DOHH2 (cell line): ENCODE data around the gene TMTC2.

Experiments used
- EZH2phosphoT487 ChIP-seq: fragments of 200-600 bp; sonication (generic); IDR thresholded peaks from 2 replicates; pipeline ENCODE4 v1.6.1; 2017; ENCODE audit warnings: borderline replicate concordance, mild to moderate bottlenecking, antibody characterized with exemption, low read length, moderate library complexity, mixed read lengths
- TF ChIP-seq, protein P1 (sequence below): fragments of 200-600 bp; sonication (generic); IDR thresholded peaks from one replicate; pipeline ENCODE4 v1.5.1; 2014; ENCODE audit warnings: antibody characterized with exemption, mild to moderate bottlenecking, low read depth, low read length; ENCODE audit not compliant: poor library complexity, severe bottlenecking

DNA sequence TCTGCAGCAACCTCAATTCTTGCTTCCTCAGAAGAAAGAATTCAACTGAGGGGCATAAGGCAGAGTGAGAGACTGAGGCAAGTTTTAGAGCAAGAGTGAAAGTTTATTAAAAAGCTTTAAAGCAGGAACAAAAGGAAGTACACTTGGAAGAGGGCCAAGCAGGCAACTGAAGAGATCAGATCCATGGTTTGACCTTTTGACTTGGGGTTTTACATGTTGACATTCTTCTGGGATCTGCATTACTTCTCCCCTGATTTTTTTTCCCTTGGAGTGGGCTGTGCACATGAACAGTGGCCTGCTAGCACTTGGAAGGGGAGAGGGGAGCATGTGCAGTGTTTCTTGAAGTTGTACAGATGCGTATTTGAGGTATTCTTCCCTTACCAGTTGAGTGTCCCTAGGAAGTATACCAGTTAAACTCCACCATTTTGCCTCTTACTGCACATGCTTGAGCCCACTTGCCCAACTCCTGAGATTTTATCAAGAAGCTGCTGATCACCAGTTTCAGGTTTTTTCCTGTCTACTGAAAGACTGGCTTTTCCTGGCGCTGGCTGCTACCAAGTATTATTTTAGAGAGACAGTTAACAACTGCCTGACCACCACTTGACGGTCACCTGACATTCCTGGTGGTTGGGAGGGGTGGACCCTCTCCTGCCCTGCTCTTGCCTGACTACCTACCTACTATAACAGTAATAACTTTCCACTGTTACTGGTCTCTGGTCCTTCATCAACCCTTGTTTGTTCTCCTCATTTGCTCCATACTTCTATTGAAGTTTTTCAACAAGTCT lies 26.0 kb upstream of the TMTC2 start:
- TF ChIP-seq, protein P1, sequence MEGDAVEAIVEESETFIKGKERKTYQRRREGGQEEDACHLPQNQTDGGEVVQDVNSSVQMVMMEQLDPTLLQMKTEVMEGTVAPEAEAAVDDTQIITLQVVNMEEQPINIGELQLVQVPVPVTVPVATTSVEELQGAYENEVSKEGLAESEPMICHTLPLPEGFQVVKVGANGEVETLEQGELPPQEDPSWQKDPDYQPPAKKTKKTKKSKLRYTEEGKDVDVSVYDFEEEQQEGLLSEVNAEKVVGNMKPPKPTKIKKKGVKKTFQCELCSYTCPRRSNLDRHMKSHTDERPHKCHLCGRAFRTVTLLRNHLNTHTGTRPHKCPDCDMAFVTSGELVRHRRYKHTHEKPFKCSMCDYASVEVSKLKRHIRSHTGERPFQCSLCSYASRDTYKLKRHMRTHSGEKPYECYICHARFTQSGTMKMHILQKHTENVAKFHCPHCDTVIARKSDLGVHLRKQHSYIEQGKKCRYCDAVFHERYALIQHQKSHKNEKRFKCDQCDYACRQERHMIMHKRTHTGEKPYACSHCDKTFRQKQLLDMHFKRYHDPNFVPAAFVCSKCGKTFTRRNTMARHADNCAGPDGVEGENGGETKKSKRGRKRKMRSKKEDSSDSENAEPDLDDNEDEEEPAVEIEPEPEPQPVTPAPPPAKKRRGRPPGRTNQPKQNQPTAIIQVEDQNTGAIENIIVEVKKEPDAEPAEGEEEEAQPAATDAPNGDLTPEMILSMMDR: no peak
- no peak for TF ChIP-seq EZH2phosphoT487
